NT2/D1 (cell line): Measurements from ENCODE around the gene SEL1L.

Experiments used
- SUZ12 ChIP-seq: IDR thresholded peaks from 2 replicates; pipeline ENCODE4 v1.6.1; 2011; ENCODE audit not compliant: insufficient read length, insufficient read depth; ENCODE audit errors: extremely low read depth
- YY1 ChIP-seq: IDR thresholded peaks from 2 replicates; pipeline ENCODE4 v1.6.1; 2011; ENCODE audit not compliant: insufficient read length, insufficient read depth

DNA sequence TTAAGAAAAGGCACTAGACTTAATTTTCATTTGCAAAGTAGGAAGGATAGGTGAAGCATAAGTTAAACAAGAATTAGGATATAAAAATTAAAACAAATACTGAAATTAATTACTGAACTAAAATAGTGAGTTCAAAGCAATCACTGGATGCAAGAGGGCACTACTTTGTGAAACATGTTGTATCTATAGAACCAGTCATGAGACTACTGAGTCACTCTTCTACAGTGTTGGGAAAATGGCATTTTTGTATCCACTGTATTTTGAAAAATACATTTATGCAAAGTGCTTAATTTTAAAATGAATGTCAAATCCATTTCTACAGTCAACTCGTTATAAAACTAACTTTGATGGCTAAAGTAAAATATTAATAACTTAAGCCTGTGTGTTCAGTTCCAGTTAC is 47.9 kb downstream of the SEL1L start:
- TF ChIP-seq YY1 (no peak), SUZ12 (no peak)
